H9 (cell line): ENCODE results near the gene SPTBN5. TPM values are rescaled to one million over a fixed set of nuclear protein-coding genes. Genes with fewer than 3 reads are reported as not detected.

ENCODE experiments used
- DNase-seq: peaks from one replicate; pipeline ENCODE4 v3.0.0-alpha.2; 2017
- H2AFZ ChIP-seq: one replicate; pipeline ENCODE4 v1.6.1; 2013; ENCODE audit warnings: mild to moderate bottlenecking, low read length, control low read depth, moderate library complexity
- H2AK5ac ChIP-seq: 2 replicates; pipeline ENCODE4 v1.6.1; 2013; ENCODE audit warnings: low read length, control low read depth, mixed read lengths; ENCODE audit not compliant: insufficient read length
- H2BK120ac ChIP-seq: one replicate; pipeline ENCODE4 v1.6.1; 2013; ENCODE audit warnings: low read depth, mild to moderate bottlenecking, low read length, control low read depth, inconsistent platforms; ENCODE audit not compliant: poor library complexity, severe bottlenecking
- H2BK12ac ChIP-seq: 2 replicates; pipeline ENCODE4 v1.6.1; 2013; ENCODE audit warnings: low read length, control low read depth, mixed read lengths, low read depth; ENCODE audit not compliant: insufficient read length
- H2BK15ac ChIP-seq: 2 replicates; pipeline ENCODE4 v1.6.1; 2013; ENCODE audit warnings: low read depth, low read length, control low read depth
- H2BK20ac ChIP-seq: one replicate; pipeline ENCODE4 v1.6.1; 2013; ENCODE audit warnings: low read depth, mild to moderate bottlenecking, low read length, control low read depth, inconsistent platforms; ENCODE audit not compliant: poor library complexity, severe bottlenecking
- H2BK5ac ChIP-seq: 2 replicates; pipeline ENCODE4 v1.6.1; 2013; ENCODE audit warnings: low read length, control low read depth, mixed read lengths; ENCODE audit not compliant: insufficient read length
- H3K14ac ChIP-seq: 2 replicates; pipeline ENCODE4 v1.6.1; 2013; ENCODE audit warnings: low read length, control low read depth; ENCODE audit not compliant: insufficient read depth
- H3K18ac ChIP-seq: 2 replicates; pipeline ENCODE4 v1.6.1; 2013; ENCODE audit warnings: low read depth, mild to moderate bottlenecking, mixed read lengths, low read length, control low read depth; ENCODE audit not compliant: insufficient read length
- H3K23ac ChIP-seq: 2 replicates; pipeline ENCODE4 v1.6.1; 2013; ENCODE audit warnings: low read length, control low read depth, mixed read lengths, low read depth; ENCODE audit not compliant: insufficient read length
- H3K23me2 ChIP-seq: 2 replicates; pipeline ENCODE4 v1.6.1; 2013; ENCODE audit warnings: low read depth, mild to moderate bottlenecking, mixed read lengths, low read length, control low read depth; ENCODE audit not compliant: insufficient read length, poor library complexity, severe bottlenecking
- H3K27ac ChIP-seq: 2 replicates; pipeline ENCODE4 v1.5.1; 2013; ENCODE audit warnings: low read length, control low read depth, mixed read lengths, low read depth; ENCODE audit not compliant: insufficient read length
- H3K27me3 ChIP-seq: 2 replicates; pipeline ENCODE4 v1.6.1; 2013; ENCODE audit warnings: low read length, control low read depth, inconsistent platforms; ENCODE audit not compliant: insufficient read depth
- H3K4ac ChIP-seq: 2 replicates; pipeline ENCODE4 v1.6.1; 2013; ENCODE audit warnings: low read depth, mild to moderate bottlenecking, control low read depth, inconsistent platforms, low read length, moderate library complexity
- H3K4me1 ChIP-seq: 2 replicates; pipeline ENCODE4 v1.6.1; 2013; ENCODE audit warnings: low read length, control low read depth, inconsistent platforms; ENCODE audit not compliant: insufficient read depth
- H3K4me2 ChIP-seq: 2 replicates; pipeline ENCODE4 v1.6.1; 2013; ENCODE audit warnings: low read length, control low read depth, mixed read lengths; ENCODE audit not compliant: insufficient read length, insufficient read depth
- H3K56ac ChIP-seq: 2 replicates; pipeline ENCODE4 v1.6.1; 2013; ENCODE audit warnings: low read depth, mild to moderate bottlenecking, mixed read lengths, low read length, control low read depth; ENCODE audit not compliant: insufficient read length
- H3K79me1 ChIP-seq: 2 replicates; pipeline ENCODE4 v1.6.1; 2013; ENCODE audit warnings: low read depth, mild to moderate bottlenecking, moderate library complexity, low read length, control low read depth, inconsistent platforms; ENCODE audit not compliant: insufficient read depth, poor library complexity, severe bottlenecking
- H3K79me2 ChIP-seq: 2 replicates; pipeline ENCODE4 v1.6.1; 2013; ENCODE audit warnings: low read length, control low read depth, inconsistent platforms; ENCODE audit not compliant: insufficient read depth
- H3K9ac ChIP-seq: 2 replicates; pipeline ENCODE4 v1.6.1; 2013; ENCODE audit warnings: low read length, control low read depth, mixed read lengths; ENCODE audit not compliant: insufficient read length; ENCODE audit errors: extremely low read depth
- H3K9me3 ChIP-seq: one replicate; pipeline ENCODE4 v1.6.1; 2013; ENCODE audit warnings: low read depth, low read length, inconsistent platforms; ENCODE audit not compliant: control insufficient read depth
- H3T11ph ChIP-seq: one replicate; pipeline ENCODE4 v1.6.1; 2013; ENCODE audit warnings: mild to moderate bottlenecking, low read length, control low read depth, inconsistent platforms
- H4K20me1 ChIP-seq: one replicate; pipeline ENCODE4 v1.6.1; 2013; ENCODE audit not compliant: control insufficient read depth, insufficient read length, insufficient read depth
- H4K5ac ChIP-seq: 2 replicates; pipeline ENCODE4 v1.6.1; 2013; ENCODE audit warnings: low read depth, mild to moderate bottlenecking, mixed read lengths, low read length, control low read depth; ENCODE audit not compliant: insufficient read length
- H4K8ac ChIP-seq: replicated peaks from 2 replicates; pipeline ENCODE4 v1.6.1; 2013; ENCODE audit warnings: low read length, control low read depth, mixed read lengths, low read depth; ENCODE audit not compliant: insufficient read length
- H4K91ac ChIP-seq: 2 replicates; pipeline ENCODE4 v1.6.1; 2013; ENCODE audit warnings: low read depth, mild to moderate bottlenecking, moderate library complexity, mixed read lengths, low read length, control low read depth; ENCODE audit not compliant: insufficient read length
- H3K27ac Mint-ChIP-seq, 3 experiments: 2 replicates in 2 of 3; 3 replicates in 1 of 3; pipeline ENCODE4 v1.8.0; 2020 to 2021; ENCODE audit warnings: mixed read lengths in 3 of 3, mild to moderate bottlenecking in 1 of 3, moderate library complexity in 1 of 3
- H3K27me3 Mint-ChIP-seq: 2 replicates; pipeline ENCODE4 v1.8.0; 2021; ENCODE audit warnings: low read depth, mild to moderate bottlenecking, moderate library complexity, mixed read lengths
- H3K36me3 Mint-ChIP-seq, 3 experiments: 2 replicates in 2 of 3; 3 replicates in 1 of 3; pipeline ENCODE4 v1.8.0; 2020 to 2021; ENCODE audit warnings: low read depth in 3 of 3, mixed read lengths in 3 of 3; ENCODE audit not compliant: insufficient read depth in 1 of 3
- H3K4me1 Mint-ChIP-seq, 2 experiments: 2 replicates each; pipeline ENCODE4 v1.8.0; 2020; ENCODE audit warnings: mixed read lengths in 2 of 2
- H3K4me3 Mint-ChIP-seq, 2 experiments: 2 replicates in 1 of 2; 3 replicates in 1 of 2; pipeline ENCODE4 v1.8.0; 2020 to 2021; ENCODE audit warnings: mild to moderate bottlenecking in 2 of 2, mixed read lengths in 2 of 2, moderate library complexity in 1 of 2
- H3K9me3 Mint-ChIP-seq, 2 experiments: 2 replicates in 1 of 2; 3 replicates in 1 of 2; pipeline ENCODE4 v1.8.0; 2020; ENCODE audit warnings: mild to moderate bottlenecking in 2 of 2, mixed read lengths in 2 of 2, moderate library complexity in 1 of 2
- WGBS: extraction: QIAGEN DNeasy Blood & Tissue Kit; methylation state at CpG from one replicate; pipeline ENCODE4 v1.1.7; 2013; ENCODE audit warnings: missing lambda C conversion rate, low lambda C conversion rate, mixed read lengths; ENCODE audit not compliant: insufficient read length; ENCODE audit errors: extremely low coverage; 5-methylcytosine and 5-hydroxymethylcytosine counted together
- total RNA-seq: library from RNA; stranded (reverse); gene quantifications from 2 replicates; pipeline ENCODE4 v1.2.1, GENCODE V29; 2021
- TF ChIP-seq, protein P1 (sequence below): fragments of 200-600 bp; sonication (generic); conservative IDR thresholded peaks from 3 replicates; pipeline ENCODE4 v1.8.0; 2021; ENCODE audit warnings: antibody characterized with exemption, mild to moderate bottlenecking

The SPTBN5 gene
- total RNA-seq, 1 experiment from 2014 or later = 0.90 TPM

GRCh38 chr15:41799488-41799805 is 94.4 kb downstream of the SPTBN5 start:
- Mint-ChIP-seq H3K9me3 (no peaks in the 10 kb centered on the region), H3K4me1 (peaks cover 2 to 3% of the 10 kb centered on the region in 2 experiments; a peak in 2 of 4 replicates), H3K27ac (no peak overlapping the region), H3K27me3 (no peaks in the 10 kb centered on the region), H3K36me3 (peaks cover 0 to 5% (median 2%) of the 10 kb centered on the region in 3 experiments; a peak in 4 of 7 replicates), H3K4me3 (no peak overlapping the region)
- no peak overlapping the region for H3K4me2 ChIP-seq
- H3K23me2 ChIP-seq = no peaks in the 10 kb centered on the region
- H3K4ac ChIP-seq = no peak overlapping the region
- H4K8ac ChIP-seq = no peak overlapping the region
- H3K27me3 ChIP-seq = no peaks in the 10 kb centered on the region
- H3K9ac ChIP-seq = no peak overlapping the region
- no peak overlapping the region for H3K27ac ChIP-seq
- TF ChIP-seq, protein P1, sequence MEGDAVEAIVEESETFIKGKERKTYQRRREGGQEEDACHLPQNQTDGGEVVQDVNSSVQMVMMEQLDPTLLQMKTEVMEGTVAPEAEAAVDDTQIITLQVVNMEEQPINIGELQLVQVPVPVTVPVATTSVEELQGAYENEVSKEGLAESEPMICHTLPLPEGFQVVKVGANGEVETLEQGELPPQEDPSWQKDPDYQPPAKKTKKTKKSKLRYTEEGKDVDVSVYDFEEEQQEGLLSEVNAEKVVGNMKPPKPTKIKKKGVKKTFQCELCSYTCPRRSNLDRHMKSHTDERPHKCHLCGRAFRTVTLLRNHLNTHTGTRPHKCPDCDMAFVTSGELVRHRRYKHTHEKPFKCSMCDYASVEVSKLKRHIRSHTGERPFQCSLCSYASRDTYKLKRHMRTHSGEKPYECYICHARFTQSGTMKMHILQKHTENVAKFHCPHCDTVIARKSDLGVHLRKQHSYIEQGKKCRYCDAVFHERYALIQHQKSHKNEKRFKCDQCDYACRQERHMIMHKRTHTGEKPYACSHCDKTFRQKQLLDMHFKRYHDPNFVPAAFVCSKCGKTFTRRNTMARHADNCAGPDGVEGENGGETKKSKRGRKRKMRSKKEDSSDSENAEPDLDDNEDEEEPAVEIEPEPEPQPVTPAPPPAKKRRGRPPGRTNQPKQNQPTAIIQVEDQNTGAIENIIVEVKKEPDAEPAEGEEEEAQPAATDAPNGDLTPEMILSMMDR = no peak
- H3K18ac ChIP-seq = no peak overlapping the region
- H4K5ac ChIP-seq = no peak overlapping the region
- H2BK5ac ChIP-seq = no peak overlapping the region
- no peaks in the 10 kb centered on the region for H3K79me2 ChIP-seq
- H2BK12ac ChIP-seq = no peak overlapping the region
- no peak overlapping the region for H3K56ac ChIP-seq
- H2AFZ ChIP-seq = no peak overlapping the region
- no peak overlapping the region for H3K14ac ChIP-seq
- no peak overlapping the region for H2AK5ac ChIP-seq
- WGBS = no CpG with 5 or more reads among the region's 5 CpGs
- H2BK20ac ChIP-seq = no peak overlapping the region
- H3K4me1 ChIP-seq = no peaks in the 10 kb centered on the region
- H3K9me3 ChIP-seq = no peaks in the 10 kb centered on the region
- H3K23ac ChIP-seq = no peak overlapping the region
- H2BK120ac ChIP-seq = no peak overlapping the region
- no peak for DNase-seq
- H2BK15ac ChIP-seq = no peak overlapping the region
- no peak overlapping the region for H3T11ph ChIP-seq
- no peaks in the 10 kb centered on the region for H3K79me1 ChIP-seq
- H4K20me1 ChIP-seq = no peaks in the 10 kb centered on the region
- no peak overlapping the region for H4K91ac ChIP-seq
